Measurements from ENCODE around the gene PLXNB1. TPM values are rescaled to one million over a fixed set of nuclear protein-coding genes. Genes with fewer than 3 reads are reported as not detected.

The PLXNB1 gene
- total RNA-seq, 3 donors from 2014 or later = 60.2 to 182 (median 148) TPM

- DNase-seq (ENCODE audit: low spot score in 2 of 2) = no peak
- Histone ChIP-seq H3K36me3 (peaks cover 5% of the 10 kb centered on the region), H3K4me3 (no peak overlapping the region), H3K9me3 (no peaks in the 10 kb centered on the region), H3K27ac (no peak overlapping the region), H3K4me1 (peaks cover 0 to 16% of the 10 kb centered on the region in 2 donors), H3K27me3 (no peaks in the 10 kb centered on the region)
- TF ChIP-seq, protein P1, sequence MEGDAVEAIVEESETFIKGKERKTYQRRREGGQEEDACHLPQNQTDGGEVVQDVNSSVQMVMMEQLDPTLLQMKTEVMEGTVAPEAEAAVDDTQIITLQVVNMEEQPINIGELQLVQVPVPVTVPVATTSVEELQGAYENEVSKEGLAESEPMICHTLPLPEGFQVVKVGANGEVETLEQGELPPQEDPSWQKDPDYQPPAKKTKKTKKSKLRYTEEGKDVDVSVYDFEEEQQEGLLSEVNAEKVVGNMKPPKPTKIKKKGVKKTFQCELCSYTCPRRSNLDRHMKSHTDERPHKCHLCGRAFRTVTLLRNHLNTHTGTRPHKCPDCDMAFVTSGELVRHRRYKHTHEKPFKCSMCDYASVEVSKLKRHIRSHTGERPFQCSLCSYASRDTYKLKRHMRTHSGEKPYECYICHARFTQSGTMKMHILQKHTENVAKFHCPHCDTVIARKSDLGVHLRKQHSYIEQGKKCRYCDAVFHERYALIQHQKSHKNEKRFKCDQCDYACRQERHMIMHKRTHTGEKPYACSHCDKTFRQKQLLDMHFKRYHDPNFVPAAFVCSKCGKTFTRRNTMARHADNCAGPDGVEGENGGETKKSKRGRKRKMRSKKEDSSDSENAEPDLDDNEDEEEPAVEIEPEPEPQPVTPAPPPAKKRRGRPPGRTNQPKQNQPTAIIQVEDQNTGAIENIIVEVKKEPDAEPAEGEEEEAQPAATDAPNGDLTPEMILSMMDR (IDR thresholded peaks at IDR 0.05) = no peak
- no peak for TF ChIP-seq POLR2A (IDR thresholded peaks at IDR 0.05)
- TF ChIP-seq POLR2AphosphoS5 (IDR thresholded peaks at IDR 0.05) = no peak
- intact Hi-C loops (cut with DNase I; ENCODE audit: low total_unique reads) = no loop called here
These were observed 9.3 kb downstream of the PLXNB1 start for GRCh38 chr3:48420561-48420960.

- Histone ChIP-seq H3K9me3 (no peaks in the 10 kb centered on the region), H3K4me3 (no peak overlapping the region), H3K4me1 (peaks cover 0 to 7% of the 10 kb centered on the region in 2 donors), H3K27ac (no peak overlapping the region), H3K27me3 (no peaks in the 10 kb centered on the region), H3K36me3 (peaks cover 11% of the 10 kb centered on the region)
- intact Hi-C loops (cut with DNase I; ENCODE audit: low total_unique reads) = loop anchor here (10.0 kb wide), 1 partner anchor 145 kb away; no protein-coding TSS in a partner anchor
- no peak for DNase-seq (ENCODE audit: low spot score in 2 of 2)
- TF ChIP-seq POLR2A (IDR thresholded peaks at IDR 0.05) (no peak), POLR2AphosphoS5 (IDR thresholded peaks at IDR 0.05) (no peak)
- TF ChIP-seq, protein P1 (IDR thresholded peaks at IDR 0.05) = no peak
These were observed 10.3 kb downstream of the PLXNB1 start for GRCh38 chr3:48419597-48419996.

DNA sequence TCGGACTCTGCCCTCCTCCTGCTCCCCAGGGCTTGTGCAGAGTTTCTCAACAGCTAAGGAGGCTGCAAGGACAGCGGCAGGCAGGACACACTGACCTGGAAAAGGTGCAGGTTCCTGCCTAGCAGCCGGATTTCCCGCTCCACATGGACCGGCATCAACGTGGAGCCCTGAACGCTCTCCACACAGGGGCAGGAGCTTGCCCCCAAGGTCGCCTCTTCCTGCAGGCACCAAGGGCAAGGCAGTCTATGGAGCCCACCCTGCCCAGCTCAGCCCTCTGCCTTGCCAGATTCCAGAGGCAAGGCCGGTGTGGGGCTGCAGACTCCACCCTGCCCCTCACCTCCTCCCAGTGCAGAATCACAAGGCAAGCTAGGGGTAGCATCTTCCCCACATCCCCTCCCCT lies 10.7 kb downstream of the PLXNB1 start:
- Histone ChIP-seq H3K4me3 (no peak overlapping the region), H3K9me3 (no peaks in the 10 kb centered on the region), H3K36me3 (peaks cover 14% of the 10 kb centered on the region), H3K4me1 (peaks cover 0 to 3% of the 10 kb centered on the region in 2 donors), H3K27ac (no peak overlapping the region), H3K27me3 (no peaks in the 10 kb centered on the region)
- TF ChIP-seq, protein P1 (IDR thresholded peaks at IDR 0.05) = no peak
- no peak for TF ChIP-seq POLR2A (IDR thresholded peaks at IDR 0.05)
- TF ChIP-seq POLR2AphosphoS5 (IDR thresholded peaks at IDR 0.05) = no peak
- intact Hi-C loops (cut with DNase I; ENCODE audit: low total_unique reads) = loop anchor here (10.0 kb wide), 1 partner anchor 144 kb away; no protein-coding TSS in a partner anchor
- DNase-seq (ENCODE audit: low spot score in 2 of 2) = no peak

DNA sequence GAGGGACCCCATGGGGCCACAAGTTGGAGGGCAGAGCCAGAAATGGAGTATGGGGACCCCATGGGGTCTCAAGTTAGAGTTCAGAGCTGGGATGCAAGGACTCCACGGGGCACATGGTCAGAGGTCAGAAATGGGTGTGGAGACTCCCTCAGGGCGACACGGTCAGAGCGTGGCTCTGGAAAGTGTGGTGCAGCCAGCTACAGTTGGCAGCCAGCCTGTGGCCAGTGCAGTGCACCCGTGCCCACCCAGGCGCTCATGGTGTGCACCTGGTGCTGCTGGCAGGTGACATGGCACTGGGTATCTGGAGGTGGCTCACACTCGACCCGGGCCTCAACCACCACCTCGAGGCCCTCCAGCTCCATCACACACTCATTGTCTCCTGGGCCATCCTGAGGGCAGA lies 11.2 kb downstream of the PLXNB1 start:
- Histone ChIP-seq H3K27me3 (no peaks in the 10 kb centered on the region), H3K27ac (no peak overlapping the region), H3K36me3 (peaks cover 14% of the 10 kb centered on the region), H3K4me3 (no peak overlapping the region), H3K9me3 (no peaks in the 10 kb centered on the region), H3K4me1 (no peaks in the 10 kb centered on the region)
- no peak for DNase-seq (ENCODE audit: low spot score in 2 of 2)
- TF ChIP-seq POLR2A (IDR thresholded peaks at IDR 0.05) = no peak
- TF ChIP-seq, protein P1 (IDR thresholded peaks at IDR 0.05) = no peak
- TF ChIP-seq POLR2AphosphoS5 (IDR thresholded peaks at IDR 0.05) = no peak
- intact Hi-C loops (cut with DNase I; ENCODE audit: low total_unique reads) = loop anchor here (10.0 kb wide), 1 partner anchor 144 kb away; no protein-coding TSS in a partner anchor

DNA sequence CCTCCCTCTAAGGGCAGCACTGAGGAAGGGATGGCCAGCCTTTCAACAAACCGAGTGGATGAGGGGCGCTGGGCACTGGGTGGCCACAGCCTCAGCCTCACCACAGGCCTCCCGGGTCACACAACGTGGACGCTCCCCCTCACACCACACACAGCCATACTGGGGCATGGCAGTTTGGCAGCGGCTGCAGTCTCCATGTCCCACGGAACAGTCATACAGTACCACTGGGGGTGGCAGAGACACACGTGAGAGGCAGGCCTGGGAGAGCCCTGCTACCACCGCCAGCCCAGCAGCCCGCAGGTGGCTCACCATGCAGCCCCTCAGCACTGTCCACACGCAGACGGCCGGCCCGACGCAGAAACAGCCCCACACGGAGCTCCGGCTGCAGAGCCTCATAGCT lies 11.7 kb downstream of the PLXNB1 start:
- intact Hi-C loops (cut with DNase I; ENCODE audit: low total_unique reads) = loop anchor here (10.0 kb wide), 1 partner anchor 143 kb away; no protein-coding TSS in a partner anchor
- TF ChIP-seq, protein P1 (IDR thresholded peaks at IDR 0.05) = no peak
- TF ChIP-seq POLR2AphosphoS5 (IDR thresholded peaks at IDR 0.05) (no peak), POLR2A (IDR thresholded peaks at IDR 0.05) (no peak)
- H3K27me3 ChIP-seq = no peaks in the 10 kb centered on the region
- H3K4me3 ChIP-seq = no peak overlapping the region
- DNase-seq (ENCODE audit: low spot score in 2 of 2) = no peak
- H3K36me3 ChIP-seq = peaks cover 14% of the 10 kb centered on the region
- no peaks in the 10 kb centered on the region for H3K9me3 ChIP-seq
- H3K27ac ChIP-seq = no peak overlapping the region
- no peaks in the 10 kb centered on the region for H3K4me1 ChIP-seq
